ENCODE data around the gene FER.

The FER gene

DNA sequence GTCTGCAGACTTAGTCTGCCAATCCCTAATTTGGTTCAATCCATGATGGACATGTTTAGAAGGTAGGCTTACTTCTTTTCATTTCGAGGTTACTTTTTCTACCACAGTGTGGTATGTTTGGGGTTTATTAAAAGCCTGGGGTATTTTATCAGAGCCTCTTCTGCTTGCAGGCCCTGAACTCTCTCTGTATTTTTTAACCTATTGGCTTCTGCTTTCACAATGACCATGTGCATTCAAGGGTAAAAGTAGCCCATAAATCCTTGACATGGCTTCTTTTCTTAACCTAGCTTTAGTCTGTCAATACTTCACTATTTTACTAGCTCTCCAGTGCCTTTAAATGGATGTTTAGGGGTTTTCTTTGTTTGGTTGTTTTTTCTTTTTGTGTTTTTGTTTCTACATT, 286.6 kb downstream of the FER start:
- POLR2A ChIA-PET: no interaction called here
- H3K27ac ChIP-seq (ENCODE audit: extremely low read depth, low read depth, low read length): no peak overlapping the region

DNA sequence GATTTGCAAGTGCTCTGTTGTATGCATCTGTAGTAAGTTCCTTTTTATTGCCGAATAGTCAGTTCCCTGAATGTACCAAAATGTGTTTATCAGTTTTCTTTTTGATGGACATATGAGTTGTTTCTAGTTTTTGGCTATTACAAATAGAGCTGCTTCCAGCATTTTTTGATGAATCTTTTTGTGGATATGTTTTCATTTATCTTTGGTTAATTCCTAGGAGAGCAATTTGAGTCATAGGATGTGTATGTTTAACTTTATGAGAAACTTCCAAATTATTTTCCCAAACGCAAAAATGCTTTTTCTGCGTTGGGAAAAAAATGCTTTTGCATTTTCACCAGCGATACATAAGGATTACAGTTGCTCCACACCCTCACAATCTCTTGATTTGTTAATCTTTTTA, 287.7 kb downstream of the FER start:
- Histone ChIP-seq H3K36me3 (ENCODE audit: control insufficient read depth in 2 of 2, insufficient read depth in 1 of 2, low read length in 2 of 2) (no peaks in the 10 kb centered on the region), H3K4me1 (ENCODE audit: control insufficient read depth, insufficient read depth, low read length) (no peaks in the 10 kb centered on the region), H3K4me3 (ENCODE audit: low read depth, low read length) (no peak overlapping the region), H3K27ac (ENCODE audit: extremely low read depth, low read depth, low read length) (no peak overlapping the region), H3K9me3 (ENCODE audit: control insufficient read depth, insufficient read depth, low read depth, low read length) (no peaks in the 10 kb centered on the region)
- no peak for TF ChIP-seq ZNF843 (tag by site-specific recombination; IDR thresholded peaks at IDR 0.05)
- CTCF ChIA-PET: no interaction called here
- POLR2A ChIA-PET: no interaction called here

More for the DNA sequence above, 286.6 kb downstream of the FER start:
- TF ChIP-seq, protein P1, sequence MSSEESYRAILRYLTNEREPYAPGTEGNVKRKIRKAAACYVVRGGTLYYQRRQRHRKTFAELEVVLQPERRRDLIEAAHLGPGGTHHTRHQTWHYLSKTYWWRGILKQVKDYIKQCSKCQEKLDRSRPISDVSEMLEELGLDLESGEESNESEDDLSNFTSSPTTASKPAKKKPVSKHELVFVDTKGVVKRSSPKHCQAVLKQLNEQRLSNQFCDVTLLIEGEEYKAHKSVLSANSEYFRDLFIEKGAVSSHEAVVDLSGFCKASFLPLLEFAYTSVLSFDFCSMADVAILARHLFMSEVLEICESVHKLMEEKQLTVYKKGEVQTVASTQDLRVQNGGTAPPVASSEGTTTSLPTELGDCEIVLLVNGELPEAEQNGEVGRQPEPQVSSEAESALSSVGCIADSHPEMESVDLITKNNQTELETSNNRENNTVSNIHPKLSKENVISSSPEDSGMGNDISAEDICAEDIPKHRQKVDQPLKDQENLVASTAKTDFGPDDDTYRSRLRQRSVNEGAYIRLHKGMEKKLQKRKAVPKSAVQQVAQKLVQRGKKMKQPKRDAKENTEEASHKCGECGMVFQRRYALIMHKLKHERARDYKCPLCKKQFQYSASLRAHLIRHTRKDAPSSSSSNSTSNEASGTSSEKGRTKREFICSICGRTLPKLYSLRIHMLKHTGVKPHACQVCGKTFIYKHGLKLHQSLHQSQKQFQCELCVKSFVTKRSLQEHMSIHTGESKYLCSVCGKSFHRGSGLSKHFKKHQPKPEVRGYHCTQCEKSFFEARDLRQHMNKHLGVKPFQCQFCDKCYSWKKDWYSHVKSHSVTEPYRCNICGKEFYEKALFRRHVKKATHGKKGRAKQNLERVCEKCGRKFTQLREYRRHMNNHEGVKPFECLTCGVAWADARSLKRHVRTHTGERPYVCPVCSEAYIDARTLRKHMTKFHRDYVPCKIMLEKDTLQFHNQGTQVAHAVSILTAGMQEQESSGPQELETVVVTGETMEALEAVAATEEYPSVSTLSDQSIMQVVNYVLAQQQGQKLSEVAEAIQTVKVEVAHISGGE (tag by site-specific recombination; conservative IDR thresholded peaks at IDR 0.05; ENCODE audit: low read depth): no peak
- CTCF ChIA-PET: interaction anchor here (1.0 kb wide), 1 partner anchor 510 kb away, joined by 4 read pairs; no protein-coding TSS in a partner anchor
- H3K4me1 ChIP-seq (ENCODE audit: control insufficient read depth, insufficient read depth, low read length): no peaks in the 10 kb centered on the region
- H3K36me3 ChIP-seq (ENCODE audit: control insufficient read depth in 2 of 2, insufficient read depth in 1 of 2, low read length in 2 of 2): no peaks in the 10 kb centered on the region
- no peak overlapping the region for H3K4me3 ChIP-seq (ENCODE audit: low read depth, low read length)
- H3K9me3 ChIP-seq (ENCODE audit: control insufficient read depth, insufficient read depth, low read depth, low read length): no peaks in the 10 kb centered on the region

DNA sequence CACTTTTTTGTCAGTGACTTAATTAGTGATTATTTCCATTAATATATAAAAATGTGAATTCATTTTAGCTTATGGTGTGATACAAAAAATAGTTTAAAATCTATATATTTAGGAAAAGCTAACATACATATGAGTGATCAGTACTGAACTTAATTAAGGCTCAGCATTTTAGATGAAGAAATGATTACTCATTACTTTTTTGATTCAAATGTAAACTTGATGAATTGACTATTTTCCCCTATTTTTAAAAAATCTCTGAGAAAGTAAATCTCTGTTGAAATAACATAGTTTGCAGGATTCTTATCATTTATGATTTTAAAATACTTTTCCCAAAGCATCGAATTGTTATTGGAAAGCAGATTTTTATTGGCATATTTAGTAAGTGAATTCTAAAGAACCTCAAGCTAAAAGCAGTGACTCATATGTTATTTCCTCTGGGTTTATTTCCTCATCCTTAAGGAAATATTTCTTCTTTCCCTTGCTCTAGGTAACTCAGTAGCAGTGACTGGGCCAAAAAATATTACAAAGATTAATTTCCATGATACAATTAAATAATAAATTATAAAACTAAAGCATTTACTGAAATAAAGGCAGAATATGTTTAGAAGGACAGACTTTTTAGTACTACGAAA, 290.6 kb downstream of the FER start:
- H3K36me3 ChIP-seq (ENCODE audit: control insufficient read depth in 2 of 2, insufficient read depth in 1 of 2, low read length in 2 of 2): no peaks in the 10 kb centered on the region
- TF ChIP-seq ZNF335 (tag by site-specific recombination; conservative IDR thresholded peaks at IDR 0.05) (no peak), ZNF404 (tag by site-specific recombination; IDR thresholded peaks at IDR 0.05) (no peak), ZSCAN16 (tag by site-specific recombination; IDR thresholded peaks at IDR 0.05) (no peak), ZNF670 (tag by site-specific recombination; IDR thresholded peaks at IDR 0.05; ENCODE audit: low read depth) (no peak), ZBTB21 (tag by site-specific recombination; IDR thresholded peaks at IDR 0.05) (no peak), ZSCAN23 (tag by site-specific recombination; IDR thresholded peaks at IDR 0.05) (no peak), ZNF157 (tag by site-specific recombination; IDR thresholded peaks at IDR 0.05) (no peak), ZNF629 (tag by site-specific recombination; IDR thresholded peaks at IDR 0.05) (no peak), ZNF121 (tag by site-specific recombination; IDR thresholded peaks at IDR 0.05) (no peak)
- TF ChIP-seq, protein P2, sequence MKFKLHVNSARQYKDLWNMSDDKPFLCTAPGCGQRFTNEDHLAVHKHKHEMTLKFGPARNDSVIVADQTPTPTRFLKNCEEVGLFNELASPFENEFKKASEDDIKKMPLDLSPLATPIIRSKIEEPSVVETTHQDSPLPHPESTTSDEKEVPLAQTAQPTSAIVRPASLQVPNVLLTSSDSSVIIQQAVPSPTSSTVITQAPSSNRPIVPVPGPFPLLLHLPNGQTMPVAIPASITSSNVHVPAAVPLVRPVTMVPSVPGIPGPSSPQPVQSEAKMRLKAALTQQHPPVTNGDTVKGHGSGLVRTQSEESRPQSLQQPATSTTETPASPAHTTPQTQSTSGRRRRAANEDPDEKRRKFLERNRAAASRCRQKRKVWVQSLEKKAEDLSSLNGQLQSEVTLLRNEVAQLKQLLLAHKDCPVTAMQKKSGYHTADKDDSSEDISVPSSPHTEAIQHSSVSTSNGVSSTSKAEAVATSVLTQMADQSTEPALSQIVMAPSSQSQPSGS (tag by site-specific recombination; IDR thresholded peaks at IDR 0.05; ENCODE audit: low read depth): no peak
- TF ChIP-seq, protein P1 (tag by site-specific recombination; conservative IDR thresholded peaks at IDR 0.05; ENCODE audit: low read depth): no peak
- TF ChIP-seq, protein P3, sequence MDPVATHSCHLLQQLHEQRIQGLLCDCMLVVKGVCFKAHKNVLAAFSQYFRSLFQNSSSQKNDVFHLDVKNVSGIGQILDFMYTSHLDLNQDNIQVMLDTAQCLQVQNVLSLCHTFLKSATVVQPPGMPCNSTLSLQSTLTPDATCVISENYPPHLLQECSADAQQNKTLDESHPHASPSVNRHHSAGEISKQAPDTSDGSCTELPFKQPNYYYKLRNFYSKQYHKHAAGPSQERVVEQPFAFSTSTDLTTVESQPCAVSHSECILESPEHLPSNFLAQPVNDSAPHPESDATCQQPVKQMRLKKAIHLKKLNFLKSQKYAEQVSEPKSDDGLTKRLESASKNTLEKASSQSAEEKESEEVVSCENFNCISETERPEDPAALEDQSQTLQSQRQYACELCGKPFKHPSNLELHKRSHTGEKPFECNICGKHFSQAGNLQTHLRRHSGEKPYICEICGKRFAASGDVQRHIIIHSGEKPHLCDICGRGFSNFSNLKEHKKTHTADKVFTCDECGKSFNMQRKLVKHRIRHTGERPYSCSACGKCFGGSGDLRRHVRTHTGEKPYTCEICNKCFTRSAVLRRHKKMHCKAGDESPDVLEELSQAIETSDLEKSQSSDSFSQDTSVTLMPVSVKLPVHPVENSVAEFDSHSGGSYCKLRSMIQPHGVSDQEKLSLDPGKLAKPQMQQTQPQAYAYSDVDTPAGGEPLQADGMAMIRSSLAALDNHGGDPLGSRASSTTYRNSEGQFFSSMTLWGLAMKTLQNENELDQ (tag by site-specific recombination; IDR thresholded peaks at IDR 0.05; ENCODE audit: low read depth): no peak
- no peak overlapping the region for H3K4me3 ChIP-seq (ENCODE audit: low read depth, low read length)
- no peaks in the 10 kb centered on the region for H3K4me1 ChIP-seq (ENCODE audit: control insufficient read depth, insufficient read depth, low read length)
- H3K9me3 ChIP-seq (ENCODE audit: control insufficient read depth, insufficient read depth, low read depth, low read length): no peaks in the 10 kb centered on the region
- ChIA-PET CTCF (interaction anchor here (0.6 kb wide), 1 partner anchor 430 kb away, joined by 3 read pairs; no protein-coding TSS in a partner anchor), POLR2A (no interaction called here)
- no peak overlapping the region for H3K27ac ChIP-seq (ENCODE audit: extremely low read depth, low read depth, low read length)
